CD4-positive, alpha-beta T cell treated with Interleukin-17A for 4 hours (primary cell): ENCODE results near the gene JSRP1.
"Not testable (repeated sequence)": the region's sequence is repeated elsewhere in the genome, so short reads cannot be mapped to it uniquely, and the experiment has no call there.

ENCODE experiments used
- DNase-seq: peaks from one replicate; pipeline ENCODE4 v3.0.0-alpha.2; 2020; ENCODE audit warnings: mixed read lengths

Gene JSRP1

GRCh38 chr19:2282062-2282861 lies 26.0 kb upstream of the JSRP1 start, which contains the start of gene PEAK3:
PEAK3 (minus strand) TSS chr19:2282175; CDS start chr19:2280931, 1,244 bp downstream.
- peak; percentile 54 for DNase-seq

DNA sequence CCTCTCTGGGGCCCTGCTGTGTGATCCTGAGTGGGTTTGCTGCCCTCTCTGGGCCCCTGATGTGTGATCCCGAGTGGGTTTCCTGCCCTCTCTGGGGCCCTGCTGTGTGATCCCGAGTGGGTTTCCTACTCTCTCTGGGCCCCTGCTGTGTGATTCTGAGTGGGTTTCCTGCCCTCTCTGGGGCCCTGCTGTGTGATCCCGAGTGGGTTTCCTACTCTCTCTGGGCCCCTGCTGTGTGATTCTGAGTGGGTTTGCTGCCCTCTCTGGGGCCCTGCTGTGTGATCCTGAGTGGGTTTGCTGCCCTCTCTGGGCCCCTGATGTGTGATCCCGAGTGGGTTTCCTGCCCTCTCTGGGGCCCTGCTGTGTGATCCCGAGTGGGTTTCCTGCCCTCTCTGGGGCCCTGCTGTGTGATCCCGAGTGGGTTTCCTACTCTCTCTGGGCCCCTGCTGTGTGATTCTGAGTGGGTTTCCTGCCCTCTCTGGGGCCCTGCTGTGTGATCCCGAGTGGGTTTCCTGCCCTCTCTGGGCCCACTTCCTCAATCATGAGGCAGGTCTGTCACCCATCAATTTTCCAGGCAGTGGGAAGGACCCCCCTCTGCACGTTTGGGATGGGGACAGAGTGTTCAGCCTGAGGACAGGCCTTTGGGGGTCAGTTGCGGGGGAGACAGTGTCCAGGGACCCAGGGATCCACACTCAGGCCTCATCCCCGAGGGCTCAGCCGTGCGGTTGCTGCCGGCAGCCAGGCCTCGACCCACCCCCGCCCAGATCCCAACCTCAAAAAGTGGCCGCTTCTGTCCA lies 25.2 kb upstream of the JSRP1 start:
- not testable (repeated sequence) for DNase-seq

DNA sequence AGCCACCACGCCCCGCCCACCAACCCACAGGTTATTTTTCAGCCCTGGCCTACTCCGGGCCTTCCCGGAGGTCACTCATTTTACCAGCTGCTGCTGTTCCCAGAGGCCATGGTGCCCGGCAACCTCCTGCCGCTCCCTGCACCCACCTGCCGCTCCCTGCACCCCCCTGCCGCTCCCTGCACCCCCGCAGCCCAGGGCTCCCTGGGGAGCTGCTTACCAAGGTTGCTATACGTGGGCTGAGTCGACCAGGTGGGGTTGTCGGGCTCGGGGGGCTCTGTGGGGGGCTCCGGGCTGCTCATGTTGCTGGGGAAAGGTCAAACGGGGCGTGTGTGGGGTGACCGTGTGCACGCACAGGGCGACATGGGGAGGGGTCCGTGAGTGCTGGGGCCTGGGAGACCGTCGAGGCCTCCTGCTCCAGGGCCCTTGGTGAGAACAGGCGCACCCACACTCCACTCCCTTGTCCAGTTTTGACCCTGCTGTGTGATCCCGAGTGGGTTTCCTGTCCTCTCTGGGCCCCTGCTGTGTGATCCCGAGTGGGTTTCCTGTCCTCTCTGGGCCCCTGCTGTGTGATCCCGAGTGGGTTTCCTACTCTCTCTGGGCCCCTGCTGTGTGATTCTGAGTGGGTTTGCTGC lies 24.5 kb upstream of the JSRP1 start:
- no peak for DNase-seq

- DNase-seq: no peak
Observed at GRCh38 chr19:2278459-2279158, 22.4 kb upstream of the JSRP1 start.

- DNase-seq: no peak
Observed at GRCh38 chr19:2277138-2277537, 20.9 kb upstream of the JSRP1 start.

DNA sequence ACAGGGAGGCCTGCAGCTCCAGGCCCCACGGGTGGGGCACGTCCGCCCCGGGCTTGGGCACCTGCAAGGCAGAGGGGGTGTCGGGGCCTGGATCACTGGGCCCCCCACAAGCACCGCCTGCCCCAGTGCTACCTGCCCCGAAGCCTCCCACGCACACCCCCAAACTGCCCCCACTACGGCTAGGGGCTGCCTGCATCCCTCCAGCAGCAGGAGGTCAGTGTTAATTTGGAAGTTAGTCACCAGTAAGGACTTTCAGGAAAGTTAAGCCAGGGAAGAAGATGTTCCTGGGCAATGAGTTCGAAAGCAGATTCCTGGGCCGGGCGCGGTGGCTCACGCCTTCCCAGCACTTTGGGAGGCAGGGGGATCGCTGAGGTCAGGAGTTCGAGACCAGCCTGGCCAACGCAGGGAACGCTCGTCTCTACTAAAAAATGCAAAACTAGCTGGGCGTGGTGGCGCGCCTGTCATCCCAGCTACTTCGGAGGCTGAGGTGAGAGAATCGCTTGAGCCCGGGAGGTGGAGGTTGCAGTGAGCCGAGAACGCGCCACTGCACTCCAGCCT lies 20.3 kb upstream of the JSRP1 start:
- DNase-seq: no peak

- DNase-seq: no peak
Observed at GRCh38 chr19:2275588-2276428, 19.6 kb upstream of the JSRP1 start.

DNA sequence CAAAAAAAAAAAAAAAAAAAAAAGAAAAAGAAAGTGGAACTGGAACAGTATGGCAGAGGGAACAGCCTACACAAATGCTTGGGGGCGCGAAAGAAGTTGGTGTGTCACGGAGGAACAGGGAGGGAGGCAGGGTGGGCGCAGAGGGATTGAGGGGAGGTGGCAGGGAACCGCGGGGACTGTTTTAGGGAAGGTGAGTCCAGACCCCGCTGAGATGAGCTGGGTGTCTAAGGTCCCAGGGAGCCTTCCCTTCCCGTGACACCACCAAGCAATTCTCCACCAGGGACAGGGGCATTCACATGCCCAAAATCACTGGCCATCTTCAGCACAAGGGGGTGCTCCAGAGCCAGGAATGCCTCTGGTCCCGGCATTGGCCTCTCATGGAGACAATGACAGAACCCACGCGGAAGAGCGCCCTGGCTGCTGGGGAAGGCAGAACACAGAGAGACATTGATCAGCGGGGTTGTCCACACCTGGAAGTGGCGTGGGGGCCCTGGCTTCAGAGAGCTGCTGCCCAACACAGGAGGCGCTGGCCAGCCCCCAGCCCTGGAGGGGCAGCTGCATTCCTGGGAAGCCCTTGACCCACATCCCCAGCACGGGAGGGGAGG lies 18.8 kb upstream of the JSRP1 start:
- DNase-seq: peak; percentile 63

DNA sequence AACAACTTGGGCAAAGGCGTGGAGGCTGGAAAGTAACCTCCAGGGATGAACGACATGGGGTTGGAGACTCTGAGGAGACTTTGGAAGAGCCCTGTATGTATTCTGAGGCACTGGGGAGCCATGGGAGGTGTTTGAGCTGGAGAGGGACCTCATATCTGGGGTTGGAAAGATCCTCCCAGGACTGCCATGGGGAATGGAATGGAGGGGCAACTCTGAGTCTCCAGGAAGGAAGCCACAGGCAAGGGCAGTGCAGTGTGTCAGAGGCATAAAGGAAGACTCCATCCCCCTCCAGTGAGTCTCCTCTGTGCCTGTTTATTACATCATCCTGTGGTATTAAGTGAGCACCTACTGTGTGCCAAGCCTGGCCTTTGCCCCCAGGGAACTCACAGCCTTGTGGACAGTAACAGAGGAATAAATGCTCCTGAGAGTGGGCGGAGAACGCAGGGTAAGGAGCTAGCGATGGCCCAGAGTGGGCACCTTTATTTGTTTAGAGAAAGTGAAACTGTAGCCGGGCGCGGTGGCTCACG lies 18.0 kb upstream of the JSRP1 start:
- DNase-seq: no peak

DNA sequence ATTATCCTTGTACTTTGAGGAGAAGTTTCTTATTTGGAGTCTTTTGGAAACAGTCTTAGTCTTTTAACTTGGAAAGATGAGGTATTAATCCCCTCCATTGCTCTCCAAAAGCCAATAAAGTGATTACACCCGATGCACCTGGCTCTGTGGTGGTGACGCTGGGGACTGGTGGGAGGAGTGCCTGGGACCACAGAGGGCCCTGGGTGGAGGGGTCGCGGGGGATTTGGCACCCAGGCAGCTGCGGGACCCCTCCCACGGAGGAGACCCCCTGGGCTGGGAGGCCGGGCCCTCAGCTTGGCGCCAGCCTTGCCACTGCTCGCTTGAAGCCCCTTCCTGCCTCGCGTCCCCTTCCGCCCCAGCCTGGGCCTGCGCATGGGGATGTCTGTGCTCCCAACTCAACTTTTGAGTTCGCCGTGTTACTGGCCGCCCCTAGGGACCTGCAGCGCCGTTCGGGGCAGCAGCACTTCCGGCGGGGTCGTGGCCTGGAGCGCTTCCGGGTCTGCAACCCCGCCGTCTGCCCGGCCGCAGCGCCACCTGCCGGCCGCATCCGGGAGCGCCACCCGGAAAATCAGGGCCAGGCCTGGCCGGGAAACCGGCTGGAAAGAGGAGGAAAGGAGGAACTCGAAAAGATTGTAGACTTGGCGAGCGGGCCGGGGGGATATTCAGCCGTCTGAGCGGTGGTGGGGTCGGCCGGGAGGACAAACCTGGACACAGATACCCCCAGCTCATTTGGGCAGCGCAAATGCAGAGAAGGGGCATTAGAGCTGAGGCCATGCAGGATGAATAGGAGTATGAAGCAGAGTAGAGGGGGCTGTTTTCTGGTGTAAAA lies 17.4 kb upstream of the JSRP1 start:
- peak; percentile 78 for DNase-seq

DNA sequence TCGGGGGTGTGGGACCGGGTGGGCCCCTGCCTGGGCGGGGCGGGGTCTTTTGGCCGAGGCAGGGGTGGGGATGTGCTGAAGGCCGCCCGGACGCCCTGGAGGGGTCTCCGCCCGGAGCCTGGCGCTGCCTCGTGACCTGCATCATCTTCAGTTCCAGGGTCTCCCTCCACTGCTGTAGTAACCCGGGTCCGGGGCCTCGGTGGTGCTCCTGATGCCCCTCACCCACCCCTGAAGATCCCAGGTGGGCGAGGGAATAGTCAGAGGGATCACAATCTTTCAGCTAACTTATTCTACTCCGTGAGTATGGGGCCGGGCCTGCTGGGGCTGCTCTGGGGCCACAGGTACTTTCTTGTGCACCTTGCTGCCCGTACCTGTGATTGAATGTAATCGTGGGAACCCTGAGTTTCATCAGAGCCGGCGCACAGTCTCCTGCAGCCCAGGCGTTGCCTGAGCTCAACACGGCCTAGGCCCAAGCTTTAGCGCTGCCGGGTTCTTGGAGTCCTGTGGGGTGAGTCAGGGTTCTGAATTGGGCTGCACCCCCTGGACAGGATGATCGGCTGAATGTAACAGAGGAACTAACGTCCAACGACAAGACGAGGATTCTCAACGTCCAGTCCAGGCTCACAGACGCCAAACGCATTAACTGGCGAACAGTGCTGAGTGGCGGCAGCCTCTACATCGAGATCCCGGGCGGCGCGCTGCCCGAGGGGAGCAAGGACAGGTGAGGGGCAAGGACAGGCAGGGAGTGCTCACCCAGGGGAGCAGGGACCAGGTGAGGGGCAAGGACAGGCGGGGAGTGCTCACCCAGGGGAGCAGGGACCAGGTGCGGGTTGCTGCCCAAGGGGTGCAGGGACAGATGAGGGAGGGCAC lies 15.3 kb upstream of the JSRP1 start:
- DNase-seq: peak; percentile 41

DNA sequence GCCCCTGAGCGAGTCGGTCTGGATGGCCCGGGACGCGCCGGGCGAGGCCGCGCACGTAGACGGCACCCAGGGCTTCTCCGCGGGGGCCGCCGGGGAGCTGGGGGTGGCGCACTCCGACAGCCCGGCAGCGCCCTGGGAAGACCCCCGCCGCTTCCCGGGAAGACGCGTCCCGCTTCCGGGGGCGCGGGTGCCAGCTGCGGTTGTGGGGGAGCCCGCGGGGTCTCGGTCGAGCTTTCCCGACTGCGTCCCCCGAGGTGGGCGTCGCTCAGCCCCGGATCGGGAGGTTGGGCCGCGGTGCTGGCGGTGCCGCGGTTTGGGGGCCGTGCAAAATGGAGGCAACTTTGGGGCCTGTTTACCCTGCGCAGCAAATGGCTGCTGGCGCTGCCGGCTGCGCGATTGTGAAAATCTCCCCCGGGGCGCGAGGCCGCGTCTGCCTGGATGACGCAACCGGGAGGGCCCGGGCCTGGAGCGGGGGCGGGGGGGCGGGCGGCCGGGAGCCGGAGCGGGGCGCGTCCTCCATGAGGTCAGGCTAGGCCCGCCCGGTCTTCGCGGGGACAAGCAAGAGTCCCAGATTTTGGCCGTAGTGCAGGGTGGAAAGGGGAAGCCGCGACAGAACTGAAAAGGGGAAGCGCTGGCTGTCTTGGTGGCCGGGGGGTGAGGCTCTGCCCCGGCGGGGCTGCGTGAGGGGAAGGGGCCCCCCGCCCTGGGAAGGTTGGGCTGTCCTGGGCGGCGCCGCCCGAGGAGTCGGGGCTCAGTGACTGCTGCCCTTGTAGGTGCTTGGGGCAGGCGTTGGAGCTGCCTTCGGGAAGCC lies 14.4 kb upstream of the JSRP1 start:
- DNase-seq: peak; percentile 79

GRCh38 chr19:2270157-2270422 lies 13.9 kb upstream of the JSRP1 start:
- peak; percentile 55 for DNase-seq

DNA sequence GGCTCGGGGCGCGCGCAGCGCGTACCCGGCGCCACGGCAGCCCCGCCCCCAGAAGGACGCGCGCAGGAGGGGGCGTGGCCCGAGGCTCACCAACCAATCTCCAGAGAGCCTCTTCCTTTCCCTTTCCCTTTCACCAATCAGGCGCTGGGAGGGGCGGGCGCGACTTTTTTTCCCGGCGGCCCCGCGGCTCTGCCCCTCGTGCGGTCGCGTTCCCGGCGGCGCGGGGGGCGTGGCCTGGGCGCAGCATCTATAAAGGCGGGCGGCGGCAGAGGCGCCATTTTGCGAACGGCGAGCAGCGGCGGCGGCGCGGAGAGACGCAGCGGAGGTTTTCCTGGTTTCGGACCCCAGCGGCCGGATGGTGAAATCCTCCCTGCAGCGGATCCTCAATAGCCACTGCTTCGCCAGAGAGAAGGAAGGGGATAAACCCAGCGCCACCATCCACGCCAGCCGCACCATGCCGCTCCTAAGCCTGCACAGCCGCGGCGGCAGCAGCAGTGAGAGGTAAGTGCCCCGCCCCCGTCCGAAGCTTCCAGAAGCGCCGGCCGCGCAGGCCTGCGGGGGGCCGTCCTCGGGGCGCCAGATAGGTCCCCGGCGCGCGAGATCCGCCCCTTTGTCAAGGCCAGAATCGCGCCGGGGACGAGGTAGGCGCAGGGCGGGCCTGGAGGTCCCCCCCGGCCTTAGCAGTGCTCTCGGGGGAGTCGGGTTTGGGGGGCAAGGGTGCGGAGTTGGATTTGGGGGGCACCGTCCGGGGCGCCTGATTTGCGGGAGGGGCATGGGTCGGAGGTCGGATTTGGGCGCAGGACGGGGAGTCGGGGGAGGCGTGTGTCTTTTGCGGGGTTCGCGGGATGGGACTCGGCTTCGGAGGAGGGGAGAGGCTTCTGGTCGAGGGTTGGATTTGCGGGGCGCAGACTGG lies 13.3 kb upstream of the JSRP1 start:
- DNase-seq: peak; percentile 98

GRCh38 chr19:2268861-2269243 lies 12.6 kb upstream of the JSRP1 start:
- no peak for DNase-seq

- no peak for DNase-seq
Observed at GRCh38 chr19:2268480-2268830, 12.2 kb upstream of the JSRP1 start.
